Cardiac muscle cell (in vitro differentiated cells and primary cell): ENCODE measurements around the gene CD8A. TPM values are rescaled to one million over a fixed set of nuclear protein-coding genes. Genes with fewer than 3 reads are reported as not detected.

Experiments
- DNase-seq, 2 donors: peaks; one replicate each; pipeline versions ENCODE4 v3.0.0 to v3.0.0-alpha.2; 2010 to 2017; ENCODE audit warnings: low read depth in 1 of 2, low spot score in 1 of 2
- H3K27ac ChIP-seq: fragments of 200-600 bp; sonication (generic); 2 replicates; pipeline ENCODE4 v1.5.1; 2016
- H3K27me3 ChIP-seq: fragments of 200-600 bp; sonication (generic); 2 replicates; pipeline ENCODE4 v1.6.0; 2016; ENCODE audit warnings: control low read depth
- H3K36me3 ChIP-seq: fragments of 200-600 bp; sonication (generic); 2 replicates; pipeline ENCODE4 v1.5.1; 2016; ENCODE audit warnings: control low read depth
- H3K4me1 ChIP-seq: fragments of 200-600 bp; sonication (generic); 2 replicates; pipeline ENCODE4 v1.8.1; 2017; ENCODE audit warnings: low read depth, mild to moderate bottlenecking, mixed run types
- H3K4me3 ChIP-seq: fragments of 200-600 bp; sonication (generic); 2 replicates; pipeline ENCODE4 v1.5.1; 2016; ENCODE audit warnings: mild to moderate bottlenecking
- H3K9me3 ChIP-seq: fragments of 200-600 bp; sonication (generic); 2 replicates; pipeline ENCODE4 v1.5.1; 2017; ENCODE audit warnings: low read depth, mild to moderate bottlenecking, control low read depth
- CTCF ChIP-seq: IDR thresholded peaks from 2 replicates; pipeline ENCODE4 v1.5.1; 2012; ENCODE audit warnings: low read depth, mild to moderate bottlenecking, low read length
- polyA plus RNA-seq: library from polyadenylated mRNA; unstranded; fragments of >200 nt; fragmentation: Nextera tagmentation; extraction: Ambion mirVana; gene quantifications from 2 replicates; pipeline ENCODE4 v1.2.1, GENCODE V29; 2016
- total RNA-seq: library from RNA; depleted of rRNA; stranded (reverse); fragments of >200 nt; gene quantifications from 2 replicates; pipeline ENCODE4 v1.2.3, GENCODE V29; 2016

CD8A gene
- total and polyA plus RNA-seq, 2 experiments from 2014 or later, result not detected

- no peak overlapping the region for H3K27ac ChIP-seq
- H3K4me1 ChIP-seq, result peaks cover 25% of the 10 kb centered on the region
- no peak for TF ChIP-seq CTCF
- peaks cover 4% of the 10 kb centered on the region for H3K27me3 ChIP-seq
- no peak for DNase-seq
- H3K4me3 ChIP-seq, result no peak overlapping the region
- H3K9me3 ChIP-seq, result no peaks in the 10 kb centered on the region
- H3K36me3 ChIP-seq, result no peaks in the 10 kb centered on the region
Measured at GRCh38 chr2:86779971-86780370, 10.7 kb downstream of the CD8A start.

- DNase-seq, result no peak
- H3K9me3 ChIP-seq, result no peaks in the 10 kb centered on the region
- no peak for TF ChIP-seq CTCF
- no peaks in the 10 kb centered on the region for H3K27me3 ChIP-seq
- no peak overlapping the region for H3K27ac ChIP-seq
- peaks cover 29% of the 10 kb centered on the region for H3K4me1 ChIP-seq
- H3K4me3 ChIP-seq, result no peak overlapping the region
- H3K36me3 ChIP-seq, result no peaks in the 10 kb centered on the region
Measured at GRCh38 chr2:86778957-86779356, 11.8 kb downstream of the CD8A start.

GRCh38 chr2:86776532-86776931 lies 14.2 kb downstream of the CD8A start:
- peak in 1 of 2 donors; percentile 63 for DNase-seq
- peaks cover 19% of the 10 kb centered on the region for H3K36me3 ChIP-seq
- peaks cover 22% of the 10 kb centered on the region for H3K4me1 ChIP-seq
- H3K4me3 ChIP-seq, result no peak overlapping the region
- TF ChIP-seq CTCF, result no peak
- peak overlapping the region; percentile 71 for H3K27ac ChIP-seq
- H3K27me3 ChIP-seq, result no peaks in the 10 kb centered on the region
- H3K9me3 ChIP-seq, result no peaks in the 10 kb centered on the region

- Histone ChIP-seq H3K36me3 (peaks cover 21% of the 10 kb centered on the region), H3K4me1 (peaks cover 22% of the 10 kb centered on the region), H3K27me3 (no peaks in the 10 kb centered on the region), H3K27ac (peak overlapping the region; percentile 71), H3K9me3 (no peaks in the 10 kb centered on the region), H3K4me3 (no peak overlapping the region)
- DNase-seq, result peak in 1 of 2 donors; percentile 62
- TF ChIP-seq CTCF, result no peak
Measured at GRCh38 chr2:86775338-86775737, 15.4 kb downstream of the CD8A start.

- peaks cover 22% of the 10 kb centered on the region for H3K4me1 ChIP-seq
- no peak for DNase-seq
- H3K27ac ChIP-seq, result peak overlapping the region; percentile 48
- no peaks in the 10 kb centered on the region for H3K27me3 ChIP-seq
- H3K9me3 ChIP-seq, result no peaks in the 10 kb centered on the region
- TF ChIP-seq CTCF, result no peak
- no peak overlapping the region for H3K4me3 ChIP-seq
- H3K36me3 ChIP-seq, result peaks cover 25% of the 10 kb centered on the region
Measured at GRCh38 chr2:86774862-86775261, 15.9 kb downstream of the CD8A start.

- Histone ChIP-seq H3K27me3 (no peaks in the 10 kb centered on the region), H3K4me3 (no peak overlapping the region), H3K9me3 (no peaks in the 10 kb centered on the region), H3K27ac (no peak overlapping the region), H3K36me3 (peaks cover 31% of the 10 kb centered on the region), H3K4me1 (peaks cover 22% of the 10 kb centered on the region)
- no peak for DNase-seq
- no peak for TF ChIP-seq CTCF
Measured at GRCh38 chr2:86772611-86773010, 18.1 kb downstream of the CD8A start.
